ENCODE results near the gene PEX1. TPM values are rescaled to one million over a fixed set of nuclear protein-coding genes. Genes with fewer than 3 reads are reported as not detected.
"Not testable (repeated sequence)": the region's sequence is repeated elsewhere in the genome, so short reads cannot be mapped to it uniquely, and the experiment has no call there.

PEX1 gene
- total RNA-seq, 4 donors from 2014 or later = 30.6 to 49.5 (median 35.6) TPM

GRCh38 chr7:92478711-92479110 lies 49.6 kb downstream of the PEX1 start:
- Histone ChIP-seq H3K4me1 (no peaks in the 10 kb centered on the region), H3K9me3 (no peaks in the 10 kb centered on the region), H3K27me3 (no peaks in the 10 kb centered on the region), H3K4me3 (replicated peaks in 1 of 3) (no peak overlapping the region), H3K27ac (no peak overlapping the region), H3K36me3 (no peaks in the 10 kb centered on the region)
- DNase-seq = no peak
- 93 to 98% methylated on average over 4 of the region's 4 CpGs for WGBS, 2 donors
- intact Hi-C loops (cut with DNase I) = no loop called here
- TF ChIP-seq CTCF (IDR thresholded peaks at IDR 0.05) (no peak), POLR2A (IDR thresholded peaks at IDR 0.05) (no peak)

- Histone ChIP-seq H3K27ac (no peak overlapping the region), H3K36me3 (no peaks in the 10 kb centered on the region), H3K4me1 (no peaks in the 10 kb centered on the region), H3K27me3 (no peaks in the 10 kb centered on the region), H3K4me3 (replicated peaks in 1 of 3) (no peak overlapping the region), H3K9me3 (no peaks in the 10 kb centered on the region)
- TF ChIP-seq POLR2A (IDR thresholded peaks at IDR 0.05) (no peak), CTCF (IDR thresholded peaks at IDR 0.05) (no peak)
- intact Hi-C loops (cut with DNase I) = no loop called here
- 86 to 90% methylated on average over 9 of the region's 9 CpGs for WGBS, 2 donors
- no peak for DNase-seq
Observed at GRCh38 chr7:92478095-92478494, 50.2 kb downstream of the PEX1 start.

GRCh38 chr7:92477681-92478080 lies 50.6 kb downstream of the PEX1 start, which contains the start of gene ERVW-1:
Gene ERVW-1, minus strand, starts transcription at chr7:92477946. Its CDS starts 7,565 bp downstream, at chr7:92470381.
- H3K36me3 ChIP-seq; H3K27ac ChIP-seq; H3K4me1 ChIP-seq; H3K27me3 ChIP-seq; intact Hi-C loops (cut with DNase I); H3K9me3 ChIP-seq; DNase-seq; H3K4me3 ChIP-seq (replicated peaks in 1 of 3): not testable (repeated sequence)
- WGBS, 2 donors = 92 to 96% methylated on average over 11 of the region's 11 CpGs

- H3K36me3 ChIP-seq; intact Hi-C loops (cut with DNase I); H3K27ac ChIP-seq; H3K9me3 ChIP-seq; H3K4me1 ChIP-seq; H3K27me3 ChIP-seq; H3K4me3 ChIP-seq (replicated peaks in 1 of 3); DNase-seq: not testable (repeated sequence)
- WGBS, 2 donors = 89 to 92% methylated on average over 11 of the region's 11 CpGs
Observed at GRCh38 chr7:92475851-92476590, 52.3 kb downstream of the PEX1 start.

GRCh38 chr7:92475261-92475770 lies 53.0 kb downstream of the PEX1 start:
- H3K9me3 ChIP-seq; H3K4me1 ChIP-seq; H3K27me3 ChIP-seq; intact Hi-C loops (cut with DNase I); H3K4me3 ChIP-seq (replicated peaks in 1 of 3); H3K27ac ChIP-seq; DNase-seq; H3K36me3 ChIP-seq: not testable (repeated sequence)
- 92 to 94% methylated on average over 12 of the region's 12 CpGs for WGBS, 2 donors

- intact Hi-C loops (cut with DNase I); H3K4me1 ChIP-seq; H3K9me3 ChIP-seq; H3K36me3 ChIP-seq; H3K27ac ChIP-seq; H3K4me3 ChIP-seq (replicated peaks in 1 of 3); DNase-seq; H3K27me3 ChIP-seq: not testable (repeated sequence)
- WGBS, 2 donors = 92 to 95% methylated on average over 10 of the region's 10 CpGs
Observed at GRCh38 chr7:92473989-92474388, 54.3 kb downstream of the PEX1 start.

- WGBS, 2 donors = 90 to 99% methylated on average over 9 of the region's 9 CpGs
- H3K36me3 ChIP-seq; intact Hi-C loops (cut with DNase I): not testable (repeated sequence)
Observed at GRCh38 chr7:92468589-92468988, 59.7 kb downstream of the PEX1 start.

More at GRCh38 chr7:92468589-92468988, 59.7 kb downstream of the PEX1 start:
- H3K4me1 ChIP-seq; H3K27ac ChIP-seq; H3K9me3 ChIP-seq; H3K27me3 ChIP-seq; DNase-seq; H3K4me3 ChIP-seq (replicated peaks in 1 of 3): not testable (repeated sequence)
